Common myeloid progenitor, CD34-positive (primary cell): ENCODE data around the gene DMPK.

ENCODE experiments used
- CTCF ChIA-PET: fragments of 350-600 bp; sonication (Branson Sonifier 250); formaldehyde crosslinking; loops from one replicate; lab custom pipeline; 2021; ENCODE audit warnings: antibody characterized with exemption; lab: Charles Lee
- POLR2A ChIA-PET: fragments of 350-600 bp; sonication (Branson Sonifier 250); formaldehyde crosslinking; loops from one replicate; lab custom pipeline; 2021; ENCODE audit warnings: antibody characterized with exemption; lab: Charles Lee
- DNase-seq, 3 donors: peaks; one replicate each; pipeline versions ENCODE4 v3.0.0 to v3.0.0-alpha.2; 2013
- H3K27ac ChIP-seq, 2 experiments: 1 replicate in 1 of 2; 2 replicates in 1 of 2; pipeline ENCODE4 v1.7.0; 2013; ENCODE audit warnings: inconsistent platforms in 2 of 2, low read length in 2 of 2, mild to moderate bottlenecking in 2 of 2, low read depth in 1 of 2, moderate library complexity in 1 of 2; ENCODE audit not compliant: severe bottlenecking in 2 of 2, insufficient read depth in 1 of 2, poor library complexity in 1 of 2
- H3K27me3 ChIP-seq, 5 experiments: replicated peaks in 2 of 5; 1 replicate in 3 of 5; 2 replicates in 2 of 5; pipeline versions ENCODE4 v1.6.1 to v1.7.0; 2013; ENCODE audit warnings: low read length in 4 of 5, mild to moderate bottlenecking in 2 of 5, moderate library complexity in 2 of 5, inconsistent platforms in 1 of 5; ENCODE audit not compliant: insufficient read depth in 5 of 5, control insufficient read depth in 4 of 5
- H3K36me3 ChIP-seq, 4 experiments: 1 replicate in 2 of 4; 2 replicates in 2 of 4; pipeline versions ENCODE4 v1.6.1 to v1.7.0; 2013; ENCODE audit warnings: low read length in 3 of 4, control low read depth in 1 of 4, mild to moderate bottlenecking in 1 of 4; ENCODE audit not compliant: control insufficient read depth in 4 of 4, insufficient read depth in 4 of 4
- H3K4me1 ChIP-seq, 4 experiments: 1 replicate in 3 of 4; 2 replicates in 1 of 4; pipeline versions ENCODE4 v1.6.1 to v1.7.1; 2013; ENCODE audit warnings: low read length in 3 of 4, mild to moderate bottlenecking in 3 of 4, control low read depth in 1 of 4, inconsistent platforms in 1 of 4, moderate library complexity in 1 of 4; ENCODE audit not compliant: control insufficient read depth in 4 of 4, insufficient read depth in 4 of 4; ENCODE audit errors: control extremely low read depth in 1 of 4
- H3K4me3 ChIP-seq, 7 experiments: 1 replicate in 4 of 7; 2 replicates in 3 of 7; pipeline versions ENCODE4 v1.5.1 to v1.7.0; 2013; ENCODE audit warnings: mild to moderate bottlenecking in 7 of 7, low read length in 6 of 7, moderate library complexity in 6 of 7, inconsistent platforms in 2 of 7, low read depth in 2 of 7, control low read depth in 1 of 7; ENCODE audit not compliant: insufficient read depth in 4 of 7, control insufficient read depth in 1 of 7; ENCODE audit errors: extremely low read depth in 1 of 7
- H3K9me3 ChIP-seq, 5 experiments: 1 replicate in 4 of 5; 2 replicates in 1 of 5; pipeline versions ENCODE4 v1.6.1 to v1.7.1; 2013; ENCODE audit warnings: low read length in 4 of 5, mild to moderate bottlenecking in 2 of 5, inconsistent platforms in 1 of 5, low read depth in 1 of 5, moderate library complexity in 1 of 5; ENCODE audit not compliant: control insufficient read depth in 4 of 5, insufficient read depth in 2 of 5; ENCODE audit errors: control extremely low read depth in 1 of 5
- WGBS: methylation state at CpG from one replicate; pipeline ENCODE4 v1.1.5; 2013; ENCODE audit not compliant: insufficient coverage; 5-methylcytosine and 5-hydroxymethylcytosine counted together

DMPK gene

DNA sequence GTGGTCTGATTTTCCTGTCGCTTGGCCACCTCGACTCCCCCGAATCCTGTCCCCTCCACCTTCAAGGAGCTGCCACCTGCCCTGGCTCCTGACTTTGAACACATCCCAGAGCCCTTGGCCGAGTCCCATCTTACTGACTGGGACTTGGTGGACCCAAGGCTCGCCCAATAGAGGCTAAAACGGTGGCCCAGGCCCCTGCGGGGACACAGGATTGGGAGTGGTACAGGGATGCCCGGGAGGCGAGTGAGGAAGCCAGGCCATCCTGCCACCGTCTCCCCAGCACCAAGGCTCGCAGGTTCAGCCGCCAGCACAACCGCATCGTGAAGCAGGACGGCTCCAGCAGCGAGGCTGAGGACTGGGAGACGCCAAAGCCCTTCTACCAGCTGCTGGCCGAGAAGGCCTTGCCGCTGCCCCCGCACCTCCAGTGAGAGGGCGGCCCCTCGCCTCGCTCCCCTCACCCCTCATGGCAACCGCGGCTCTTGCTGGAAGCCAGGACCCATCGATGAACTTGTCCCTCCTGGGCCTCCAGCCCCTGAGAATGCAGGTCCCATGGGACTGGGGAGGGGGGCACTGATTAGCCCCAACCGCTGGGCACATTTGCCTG is 18.5 kb downstream of the DMPK start:
- Histone ChIP-seq H3K36me3 (no peaks in the 10 kb centered on the region), H3K9me3 (no peaks in the 10 kb centered on the region), H3K4me1 (peaks cover 0 to 15% (median 10%) of the 10 kb centered on the region in 4 experiments), H3K27me3 (peaks cover 0 to 56% (median 16%) of the 10 kb centered on the region in 5 experiments), H3K4me3 (no peak overlapping the region), H3K27ac (no peak overlapping the region)
- POLR2A ChIA-PET = no interaction called here
- DNase-seq = no peak
- CTCF ChIA-PET = no interaction called here
- WGBS = 85% methylated on average over 20 of the region's 27 CpGs

DNA sequence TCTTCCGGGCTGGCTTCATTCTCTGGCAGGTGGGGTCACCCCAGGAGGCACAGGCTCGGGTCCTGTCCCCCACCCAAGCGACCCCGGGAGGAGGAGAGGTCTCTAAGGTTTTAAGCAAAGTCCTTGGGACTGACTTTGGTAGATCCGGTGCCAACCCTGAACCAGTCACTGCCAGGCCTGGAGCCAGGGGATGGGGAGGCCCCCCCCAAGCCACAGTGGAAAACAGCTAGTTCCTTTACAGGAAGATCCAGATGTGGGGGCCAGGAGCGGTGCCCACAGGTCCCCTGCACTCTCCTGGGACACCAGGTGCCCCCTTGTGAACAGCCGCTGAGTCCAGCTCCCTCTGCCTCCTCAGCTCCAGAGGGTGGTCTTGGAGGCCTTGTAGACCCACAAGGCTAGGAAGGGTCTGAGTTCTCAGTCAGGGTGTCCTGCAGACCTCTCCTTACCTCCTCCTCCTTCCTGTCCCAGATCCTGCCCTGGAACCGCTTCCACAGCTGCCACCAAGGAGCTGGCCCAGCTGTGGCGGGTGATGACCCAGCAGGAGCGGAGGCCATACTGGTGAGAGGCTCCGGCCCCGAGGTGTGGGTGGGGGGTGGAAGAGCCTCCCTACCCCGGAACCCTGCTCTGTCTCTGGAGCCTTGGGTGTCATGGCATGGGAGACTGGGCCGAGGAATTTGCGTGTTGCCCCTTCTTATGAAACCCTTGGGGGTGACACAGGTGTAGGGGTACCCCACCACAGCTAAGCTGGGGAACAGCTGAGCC is 19.2 kb downstream of the DMPK start:
- no peak overlapping the region for H3K4me3 ChIP-seq
- H3K4me1 ChIP-seq = peaks cover 0 to 9% (median 5%) of the 10 kb centered on the region in 4 experiments
- peaks cover 0 to 52% (median 15%) of the 10 kb centered on the region in 5 experiments for H3K27me3 ChIP-seq
- H3K36me3 ChIP-seq = no peaks in the 10 kb centered on the region
- POLR2A ChIA-PET = no interaction called here
- DNase-seq = no peak
- CTCF ChIA-PET = interaction anchor here (0.9 kb wide), 1 partner anchor 11 kb away, joined by 3 read pairs; no protein-coding TSS in a partner anchor
- no peaks in the 10 kb centered on the region for H3K9me3 ChIP-seq
- H3K27ac ChIP-seq = no peak overlapping the region
- 95% methylated on average over 10 of the region's 15 CpGs for WGBS

DNA sequence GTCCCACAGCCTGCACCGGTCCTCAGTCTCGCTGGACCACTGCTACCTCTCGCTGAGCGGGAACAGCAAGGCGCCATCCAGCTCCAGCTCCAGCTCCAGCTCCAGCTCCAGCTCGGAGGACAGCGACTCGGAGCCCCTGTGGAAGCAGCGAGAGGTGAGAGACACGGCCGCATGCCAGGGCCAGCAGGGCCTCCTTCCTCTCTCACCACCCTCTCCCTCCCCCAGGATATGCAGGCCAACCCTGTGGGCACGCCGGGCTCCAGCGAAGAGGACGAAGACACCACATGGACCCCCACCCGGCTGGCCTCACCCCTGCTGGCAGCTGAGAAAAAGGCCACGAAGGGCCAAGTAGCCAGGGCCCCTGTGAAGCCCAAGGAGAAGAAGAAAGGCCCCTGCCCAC is 20.6 kb downstream of the DMPK start:
- Histone ChIP-seq H3K9me3 (no peaks in the 10 kb centered on the region), H3K36me3 (no peaks in the 10 kb centered on the region), H3K27me3 (peaks cover 0 to 38% (median 14%) of the 10 kb centered on the region in 5 experiments), H3K4me1 (no peaks in the 10 kb centered on the region), H3K4me3 (no peak overlapping the region), H3K27ac (no peak overlapping the region)
- 90% methylated on average over 17 of the region's 17 CpGs for WGBS
- ChIA-PET POLR2A (no interaction called here), CTCF (no interaction called here)
- no peak for DNase-seq

DNA sequence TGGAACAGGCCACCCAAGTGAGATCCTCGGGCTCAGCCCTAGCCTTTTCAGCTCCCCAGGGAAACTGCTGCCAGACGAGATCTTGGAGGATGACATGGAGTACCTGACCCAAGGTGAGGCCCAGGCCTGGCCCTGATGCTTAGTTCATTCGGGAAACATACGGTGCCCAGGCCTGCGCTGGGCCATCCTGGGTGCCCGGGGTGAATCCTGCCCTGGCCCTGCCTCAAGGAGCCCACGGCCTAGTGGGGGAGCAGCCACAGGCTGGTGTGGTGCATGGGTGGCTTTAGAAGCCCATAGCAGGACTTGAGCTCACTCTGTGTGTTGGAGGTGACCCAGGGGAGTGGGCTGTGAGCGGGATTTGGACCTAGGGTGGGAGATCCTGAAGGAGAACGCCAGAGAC is 23.4 kb downstream of the DMPK start:
- Histone ChIP-seq H3K27ac (no peak overlapping the region), H3K4me1 (no peaks in the 10 kb centered on the region), H3K9me3 (no peaks in the 10 kb centered on the region), H3K4me3 (no peak overlapping the region), H3K27me3 (peaks cover 0 to 14% (median 8%) of the 10 kb centered on the region in 5 experiments), H3K36me3 (no peaks in the 10 kb centered on the region)
- DNase-seq = no peak
- 94% methylated on average over 9 of the region's 9 CpGs for WGBS
- POLR2A ChIA-PET = interaction anchor here (0.5 kb wide), 1 partner anchor 144 kb away, joined by 3 read pairs; no protein-coding TSS in a partner anchor
- CTCF ChIA-PET = interaction anchor here (1.6 kb wide), 1 partner anchor 10 kb away, joined by 4 read pairs; no protein-coding TSS in a partner anchor

DNA sequence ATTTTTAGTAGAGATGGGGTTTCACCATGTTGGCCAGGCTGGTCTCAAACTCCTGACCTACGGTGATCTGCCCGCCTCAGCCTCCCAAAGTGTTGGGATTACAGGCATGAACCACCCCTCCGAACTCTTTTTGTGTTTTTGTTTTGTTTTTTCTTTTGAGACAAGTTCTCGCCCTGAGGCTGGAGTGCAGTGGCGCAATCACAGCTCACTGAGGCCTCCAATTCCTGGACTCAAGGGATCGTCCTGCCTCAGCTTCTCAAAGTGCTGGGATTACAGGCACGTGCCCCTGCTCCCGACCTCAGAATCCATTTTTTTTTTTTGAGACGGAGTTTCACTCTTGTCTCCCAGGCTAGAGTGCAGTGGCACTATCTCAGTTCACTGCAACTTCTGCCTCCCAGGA is 24.6 kb downstream of the DMPK start:
- POLR2A ChIA-PET = no interaction called here
- Histone ChIP-seq H3K27me3 (peaks cover 0 to 9% (median 2%) of the 10 kb centered on the region in 5 experiments), H3K9me3 (no peaks in the 10 kb centered on the region), H3K4me3 (no peak overlapping the region), H3K4me1 (no peaks in the 10 kb centered on the region), H3K27ac (no peak overlapping the region), H3K36me3 (no peaks in the 10 kb centered on the region)
- CTCF ChIA-PET = interaction anchor here (1.6 kb wide), 1 partner anchor 8 kb away, joined by 4 read pairs; no protein-coding TSS in a partner anchor
- WGBS = 91% methylated on average over 9 of the region's 9 CpGs
- DNase-seq = no peak

DNA sequence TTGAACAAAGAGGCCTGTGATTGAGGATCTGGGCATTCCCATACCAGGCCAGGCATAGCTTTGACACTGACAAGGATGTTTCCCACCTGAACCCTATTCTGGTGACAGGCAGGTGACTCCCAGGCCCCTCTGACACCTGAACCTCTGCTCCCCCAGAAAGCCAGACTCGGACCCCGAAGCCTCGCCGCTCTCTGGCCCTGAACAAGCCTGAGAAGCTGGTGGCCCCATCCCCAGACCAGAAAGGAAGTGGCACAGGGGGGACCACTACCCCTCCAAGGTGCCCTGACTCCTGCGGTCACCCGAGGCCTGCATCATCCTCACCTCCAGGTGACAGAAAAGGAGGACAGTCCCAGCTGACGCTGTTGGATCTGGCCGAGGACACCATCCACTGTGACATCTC is 28.0 kb downstream of the DMPK start:
- H3K4me1 ChIP-seq = no peaks in the 10 kb centered on the region
- no peak overlapping the region for H3K4me3 ChIP-seq
- H3K36me3 ChIP-seq = no peaks in the 10 kb centered on the region
- DNase-seq = no peak
- H3K27me3 ChIP-seq = peaks cover 0 to 8% (median 0%) of the 10 kb centered on the region in 5 experiments
- WGBS = 95% methylated on average over 8 of the region's 8 CpGs
- no peak overlapping the region for H3K27ac ChIP-seq
- ChIA-PET CTCF (interaction anchor here (0.9 to 1.9 kb wide), 3 partner anchors 10 to 46 kb away, joined by 3 to 6 read pairs (median 3); no protein-coding TSS in a partner anchor), POLR2A (no interaction called here)
- no peaks in the 10 kb centered on the region for H3K9me3 ChIP-seq

DNA sequence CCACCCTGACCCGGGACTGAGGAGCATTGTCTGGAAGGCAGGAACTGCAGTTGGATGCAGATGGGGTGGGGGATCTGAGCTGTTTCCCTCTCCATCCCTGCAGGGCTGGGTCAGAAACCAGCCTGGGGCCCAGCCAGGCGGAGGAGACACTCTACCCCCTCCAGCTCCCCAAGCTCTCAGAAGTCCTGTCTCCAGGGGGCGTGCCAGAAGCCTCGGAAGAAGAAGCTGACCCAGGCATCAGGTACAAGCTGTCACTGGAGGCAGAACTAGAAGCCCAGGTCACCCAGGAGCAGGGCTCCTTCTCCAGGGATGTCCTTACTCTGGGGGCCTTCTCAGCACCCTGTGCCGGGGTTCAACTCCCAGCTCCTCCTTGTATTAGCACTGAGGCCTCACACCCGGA is 28.7 kb downstream of the DMPK start:
- WGBS = 100% methylated on average over 4 of the region's 6 CpGs
- Histone ChIP-seq H3K36me3 (no peaks in the 10 kb centered on the region), H3K9me3 (no peaks in the 10 kb centered on the region), H3K27me3 (peaks cover 0 to 6% (median 0%) of the 10 kb centered on the region in 5 experiments), H3K4me3 (no peak overlapping the region), H3K27ac (no peak overlapping the region), H3K4me1 (no peaks in the 10 kb centered on the region)
- ChIA-PET POLR2A (no interaction called here), CTCF (interaction anchor here (0.9 to 1.9 kb wide), 2 partner anchors 11 to 16 kb away, joined by 3 to 6 read pairs; no protein-coding TSS in a partner anchor)
- no peak for DNase-seq
